ENCODE data around the gene RPUSD1.
"Not testable (repeated sequence)": the region's sequence is repeated elsewhere in the genome, so short reads cannot be mapped to it uniquely, and the experiment has no call there.

The RPUSD1 gene

GRCh38 chr16:761625-762513 is 26.3 kb downstream of the RPUSD1 start:
- no peak for DNase-seq
- in situ Hi-C loops (cut with HindIII; ENCODE audit: low pct_ligation_motif_present, low pct_unique_long_range_greater_than_20kb, low sequenced_read_pairs) = no loop called here

- in situ Hi-C loops (cut with HindIII; ENCODE audit: low pct_ligation_motif_present, low pct_unique_long_range_greater_than_20kb, low sequenced_read_pairs) = no loop called here
- DNase-seq = no peak
Observed at GRCh38 chr16:760545-761343, 27.4 kb downstream of the RPUSD1 start, which contains the start of gene MSLN. Gene MSLN (plus strand): TSS chr16:760734. CDS start chr16:762681, 1,947 bp downstream.

GRCh38 chr16:760065-760464 is 28.1 kb downstream of the RPUSD1 start:
- DNase-seq = no peak
- in situ Hi-C loops (cut with HindIII; ENCODE audit: low pct_ligation_motif_present, low pct_unique_long_range_greater_than_20kb, low sequenced_read_pairs) = no loop called here

- in situ Hi-C loops (cut with HindIII; ENCODE audit: low pct_ligation_motif_present, low pct_unique_long_range_greater_than_20kb, low sequenced_read_pairs) = no loop called here
- DNase-seq = no peak
Observed at GRCh38 chr16:759110-759910, 28.9 kb downstream of the RPUSD1 start.

GRCh38 chr16:756428-756827 is 31.8 kb downstream of the RPUSD1 start:
- in situ Hi-C loops (cut with HindIII; ENCODE audit: low pct_ligation_motif_present, low pct_unique_long_range_greater_than_20kb, low sequenced_read_pairs) = no loop called here
- no peak for DNase-seq

- no peak for DNase-seq
- in situ Hi-C loops (cut with HindIII; ENCODE audit: low pct_ligation_motif_present, low pct_unique_long_range_greater_than_20kb, low sequenced_read_pairs) = no loop called here
Observed at GRCh38 chr16:754656-755055, 33.5 kb downstream of the RPUSD1 start.

GRCh38 chr16:754121-754607 is 34.0 kb downstream of the RPUSD1 start:
- in situ Hi-C loops (cut with HindIII; ENCODE audit: low pct_ligation_motif_present, low pct_unique_long_range_greater_than_20kb, low sequenced_read_pairs); DNase-seq: not testable (repeated sequence)

GRCh38 chr16:752007-752312 is 36.2 kb downstream of the RPUSD1 start:
- no peak for DNase-seq
- in situ Hi-C loops (cut with HindIII; ENCODE audit: low pct_ligation_motif_present, low pct_unique_long_range_greater_than_20kb, low sequenced_read_pairs) = no loop called here

GRCh38 chr16:751152-752006 is 36.8 kb downstream of the RPUSD1 start:
- in situ Hi-C loops (cut with HindIII; ENCODE audit: low pct_ligation_motif_present, low pct_unique_long_range_greater_than_20kb, low sequenced_read_pairs) = no loop called here
- DNase-seq = no peak

- DNase-seq = no peak
- in situ Hi-C loops (cut with HindIII; ENCODE audit: low pct_ligation_motif_present, low pct_unique_long_range_greater_than_20kb, low sequenced_read_pairs) = no loop called here
Observed at GRCh38 chr16:750485-750884, 37.7 kb downstream of the RPUSD1 start.

GRCh38 chr16:749010-749409 is 39.2 kb downstream of the RPUSD1 start:
- in situ Hi-C loops (cut with HindIII; ENCODE audit: low pct_ligation_motif_present, low pct_unique_long_range_greater_than_20kb, low sequenced_read_pairs) = no loop called here
- DNase-seq = peak; percentile 36

- in situ Hi-C loops (cut with HindIII; ENCODE audit: low pct_ligation_motif_present, low pct_unique_long_range_greater_than_20kb, low sequenced_read_pairs) = no loop called here
- no peak for DNase-seq
Observed at GRCh38 chr16:747978-748746, 40.0 kb downstream of the RPUSD1 start.

GRCh38 chr16:746637-747036 is 41.5 kb downstream of the RPUSD1 start:
- DNase-seq = no peak
- in situ Hi-C loops (cut with HindIII; ENCODE audit: low pct_ligation_motif_present, low pct_unique_long_range_greater_than_20kb, low sequenced_read_pairs) = no loop called here

GRCh38 chr16:745739-746138 is 42.4 kb downstream of the RPUSD1 start:
- DNase-seq = peak; percentile 66
- in situ Hi-C loops (cut with HindIII; ENCODE audit: low pct_ligation_motif_present, low pct_unique_long_range_greater_than_20kb, low sequenced_read_pairs) = no loop called here

GRCh38 chr16:743794-744500 is 44.2 kb downstream of the RPUSD1 start:
- in situ Hi-C loops (cut with HindIII; ENCODE audit: low pct_ligation_motif_present, low pct_unique_long_range_greater_than_20kb, low sequenced_read_pairs) = no loop called here
- DNase-seq = no peak

- in situ Hi-C loops (cut with HindIII; ENCODE audit: low pct_ligation_motif_present, low pct_unique_long_range_greater_than_20kb, low sequenced_read_pairs); DNase-seq: not testable (repeated sequence)
Observed at GRCh38 chr16:742894-743293, 45.3 kb downstream of the RPUSD1 start.

Measured in ACHN (cell line).